ENCODE data around the gene BACH2.
"Not testable (repeated sequence)": the region's sequence is repeated elsewhere in the genome, so short reads cannot be mapped to it uniquely, and the experiment has no call there.

Gene BACH2

GRCh38 chr6:90055924-90056323 is 240.7 kb downstream of the BACH2 start:
- not testable (repeated sequence) for DNase-seq

- DNase-seq: not testable (repeated sequence)
Measured at GRCh38 chr6:90054193-90054592, 242.4 kb downstream of the BACH2 start.

- DNase-seq: no peak
Measured at GRCh38 chr6:90053614-90054013, 243.0 kb downstream of the BACH2 start.

GRCh38 chr6:90049295-90049694 is 247.3 kb downstream of the BACH2 start:
- DNase-seq: no peak

GRCh38 chr6:90048206-90048967 is 248.3 kb downstream of the BACH2 start:
- no peak for DNase-seq

GRCh38 chr6:90045535-90045934 is 251.1 kb downstream of the BACH2 start:
- DNase-seq: no peak

- DNase-seq: no peak
Measured at GRCh38 chr6:90044833-90045381, 251.7 kb downstream of the BACH2 start.

- DNase-seq: no peak
Measured at GRCh38 chr6:90044182-90044832, 252.3 kb downstream of the BACH2 start.

GRCh38 chr6:90040931-90041330 is 255.7 kb downstream of the BACH2 start:
- no peak for DNase-seq

- no peak for DNase-seq
Measured at GRCh38 chr6:90039911-90040310, 256.7 kb downstream of the BACH2 start.

GRCh38 chr6:90038961-90039653 is 257.5 kb downstream of the BACH2 start:
- DNase-seq: no peak

GRCh38 chr6:90036963-90037362 is 259.7 kb downstream of the BACH2 start:
- DNase-seq: no peak

GRCh38 chr6:90035047-90035723 is 261.5 kb downstream of the BACH2 start:
- DNase-seq: no peak

GRCh38 chr6:90033746-90034271 is 262.8 kb downstream of the BACH2 start:
- DNase-seq: no peak

- not testable (repeated sequence) for DNase-seq
Measured at GRCh38 chr6:90032489-90033212, 264.0 kb downstream of the BACH2 start.

- DNase-seq: no peak
Measured at GRCh38 chr6:90028995-90029635, 267.5 kb downstream of the BACH2 start.

GRCh38 chr6:90028066-90028778 is 268.4 kb downstream of the BACH2 start:
- no peak for DNase-seq

- DNase-seq: no peak
Measured at GRCh38 chr6:90026216-90026615, 270.4 kb downstream of the BACH2 start.

- no peak for DNase-seq
Measured at GRCh38 chr6:90025523-90026061, 271.1 kb downstream of the BACH2 start.

GRCh38 chr6:90024633-90025032 is 272.0 kb downstream of the BACH2 start:
- no peak for DNase-seq

GRCh38 chr6:90021711-90022110 is 274.9 kb downstream of the BACH2 start:
- DNase-seq: peak; percentile 8
